Measurements from ENCODE around the gene DHRSX.
"Not testable (repeated sequence)": the region's sequence is repeated elsewhere in the genome, so short reads cannot be mapped to it uniquely, and the experiment has no call there.

The DHRSX gene

GRCh38 chrX:2474963-2475726, 25.6 kb downstream of the DHRSX start:
- FAIRE-seq (no peak), DNase-seq (ENCODE audit: low spot score) (no peak)

DNA sequence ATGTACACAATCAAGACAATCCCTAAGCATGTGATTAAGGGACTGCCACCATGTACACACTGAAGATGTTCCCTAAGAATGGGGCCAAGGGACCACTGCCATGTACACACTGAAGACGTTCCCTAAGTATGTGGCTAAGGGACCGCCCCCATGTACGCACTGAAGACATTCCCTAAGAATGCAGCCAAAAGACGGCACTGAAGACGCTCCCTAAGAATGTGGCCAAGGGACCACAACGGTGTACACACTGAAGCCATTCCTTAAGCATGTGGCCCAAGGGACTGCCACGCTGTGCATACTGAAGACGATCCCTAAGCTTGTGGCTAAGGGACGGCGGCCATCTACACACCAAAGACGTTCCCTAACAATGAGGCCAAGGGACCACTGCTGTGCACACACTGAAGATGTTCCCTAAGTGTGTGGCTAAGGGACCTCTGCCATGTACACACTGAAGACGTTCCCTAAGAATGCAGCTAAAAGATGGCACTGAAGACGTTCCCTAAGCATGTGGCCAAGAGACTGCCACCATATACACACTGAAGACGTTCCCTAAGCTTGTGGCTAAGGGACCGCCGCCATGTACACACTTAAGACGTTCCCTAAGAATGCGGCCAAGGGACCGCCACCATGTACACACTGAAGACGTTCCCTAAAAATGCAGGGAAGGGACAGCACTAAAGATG, 26.4 kb downstream of the DHRSX start:
- no peak for FAIRE-seq

DNA sequence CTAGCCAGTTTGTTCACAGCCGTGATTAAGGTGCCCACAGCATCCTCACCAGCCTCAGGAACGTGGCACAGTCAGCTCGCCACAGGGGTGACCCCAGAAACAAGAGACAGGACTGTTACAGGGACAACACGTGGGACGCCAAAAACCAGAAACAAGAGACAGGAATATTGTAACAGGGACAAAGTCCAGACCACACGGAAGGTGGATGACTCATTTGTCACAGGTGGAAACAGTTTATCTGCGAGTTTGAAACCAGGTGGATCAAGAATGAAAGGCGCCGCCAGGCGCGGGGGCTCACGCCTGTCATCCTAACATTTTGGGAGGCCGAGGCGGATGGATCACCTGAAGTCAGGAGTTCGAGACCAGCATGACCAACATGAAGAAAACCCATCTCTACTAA, 27.7 kb downstream of the DHRSX start:
- DNase-seq (ENCODE audit: low spot score); FAIRE-seq: not testable (repeated sequence)

More for the DNA sequence above, 26.4 kb downstream of the DHRSX start:
- no peak for DNase-seq (ENCODE audit: low spot score)

DNA sequence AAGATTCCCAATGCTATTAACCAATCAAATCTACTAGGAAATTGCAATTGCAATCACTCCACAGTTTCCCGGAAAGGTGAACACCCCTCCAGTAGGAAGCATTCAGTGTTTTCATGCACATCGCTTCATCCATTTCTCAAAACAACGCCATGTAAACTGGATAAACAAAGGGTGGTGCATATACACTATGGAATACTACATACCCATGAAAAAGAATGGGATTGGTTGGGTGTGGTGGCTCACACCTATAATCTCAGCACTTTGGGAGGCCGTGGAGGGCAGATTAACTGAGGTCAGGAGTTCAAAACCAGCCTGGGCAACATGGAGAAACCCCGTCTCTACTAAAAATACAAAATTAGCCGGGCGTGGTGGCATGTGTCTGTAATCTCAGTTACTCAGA, 29.1 kb downstream of the DHRSX start:
- DNase-seq (ENCODE audit: low spot score) (no peak), FAIRE-seq (no peak)

DNA sequence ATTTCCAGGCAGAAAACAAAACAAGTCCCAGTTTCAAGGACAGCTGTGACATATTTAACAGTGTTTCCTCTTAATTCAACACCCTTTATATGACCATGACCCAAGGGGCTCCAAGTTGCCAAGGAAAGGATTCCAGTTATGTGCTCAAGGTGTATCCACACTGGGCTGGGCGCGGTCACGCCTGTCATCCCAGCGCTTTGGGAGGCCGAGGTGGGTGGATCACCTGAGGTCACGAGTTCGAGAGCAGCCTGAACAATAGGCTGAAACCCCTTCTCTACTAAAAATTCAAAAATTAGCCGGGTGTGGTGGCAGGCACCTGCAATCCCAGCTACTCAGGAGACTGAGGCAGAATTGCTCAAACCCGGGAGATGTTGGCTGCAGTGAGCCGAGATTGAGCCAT, 29.6 kb downstream of the DHRSX start:
- DNase-seq (ENCODE audit: low spot score); FAIRE-seq: not testable (repeated sequence)

GRCh38 chrX:2469852-2470251, 30.9 kb downstream of the DHRSX start:
- not testable (repeated sequence) for FAIRE-seq; DNase-seq (ENCODE audit: low spot score)

DNA sequence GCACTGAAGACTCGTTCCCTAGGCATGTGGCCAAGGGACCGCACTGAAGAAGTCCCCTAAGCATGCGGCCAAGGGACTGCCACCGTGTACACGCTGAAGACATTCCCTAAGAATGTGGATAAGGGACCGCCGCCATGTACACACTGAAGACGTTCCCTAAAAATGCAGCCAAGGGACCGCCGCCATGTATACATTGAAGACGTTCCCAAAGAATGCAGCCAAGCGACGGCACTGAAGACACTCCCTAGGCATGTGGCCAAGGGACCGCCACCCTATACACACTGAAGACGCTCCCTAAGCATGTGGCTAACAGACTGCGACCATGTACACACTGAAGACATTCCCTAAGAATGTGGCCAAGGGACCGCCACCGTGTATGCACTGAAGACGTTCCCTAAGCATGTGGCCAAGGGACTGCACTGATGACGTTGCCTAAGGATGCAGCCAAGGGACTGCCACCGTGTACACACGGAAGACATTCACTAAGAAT, 31.5 kb downstream of the DHRSX start:
- no peak for DNase-seq (ENCODE audit: low spot score)
- no peak for FAIRE-seq

GRCh38 chrX:2468261-2469195, 32.2 kb downstream of the DHRSX start:
- DNase-seq (ENCODE audit: low spot score): no peak
- FAIRE-seq: no peak

DNA sequence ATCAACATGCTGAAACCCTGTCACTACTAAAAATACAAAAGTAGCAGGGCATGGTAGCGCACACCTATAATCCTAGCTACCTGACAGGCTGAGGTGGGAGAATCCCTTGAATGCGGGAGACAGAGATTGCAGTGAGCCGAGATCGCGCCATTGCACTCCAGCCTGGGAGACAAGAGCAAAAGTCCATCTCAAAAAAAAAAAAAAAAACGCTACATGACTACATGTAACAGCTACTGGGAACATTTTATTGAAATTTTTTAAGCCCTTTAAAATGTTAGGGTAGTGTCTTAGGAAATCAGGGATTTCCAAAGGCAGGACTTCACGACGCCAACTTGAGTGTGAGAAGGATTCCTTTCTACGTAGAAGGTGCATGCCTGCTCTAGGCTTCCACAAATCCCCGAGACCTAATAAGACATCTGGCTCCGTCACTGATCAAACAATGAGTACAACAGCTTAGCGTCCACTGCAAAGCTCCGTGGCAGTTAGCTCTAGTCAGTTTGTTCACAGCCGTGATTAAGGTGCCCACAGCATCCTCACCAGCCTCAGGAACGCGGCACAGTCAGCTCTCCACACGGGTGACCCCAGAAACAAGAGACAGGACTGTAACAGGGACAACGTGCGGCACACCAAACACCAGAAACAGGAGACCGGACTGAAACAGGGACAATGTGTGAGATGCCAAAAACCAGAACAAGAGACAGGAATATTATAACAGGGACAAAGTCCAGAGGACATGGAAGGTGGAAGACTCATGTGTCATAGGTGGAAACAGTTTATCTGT, 33.7 kb downstream of the DHRSX start:
- DNase-seq (ENCODE audit: low spot score) (no peak), FAIRE-seq (no peak)

- FAIRE-seq: peak; percentile 35
These were observed 36.1 kb downstream of the DHRSX start for GRCh38 chrX:2464677-2465166.

DNA sequence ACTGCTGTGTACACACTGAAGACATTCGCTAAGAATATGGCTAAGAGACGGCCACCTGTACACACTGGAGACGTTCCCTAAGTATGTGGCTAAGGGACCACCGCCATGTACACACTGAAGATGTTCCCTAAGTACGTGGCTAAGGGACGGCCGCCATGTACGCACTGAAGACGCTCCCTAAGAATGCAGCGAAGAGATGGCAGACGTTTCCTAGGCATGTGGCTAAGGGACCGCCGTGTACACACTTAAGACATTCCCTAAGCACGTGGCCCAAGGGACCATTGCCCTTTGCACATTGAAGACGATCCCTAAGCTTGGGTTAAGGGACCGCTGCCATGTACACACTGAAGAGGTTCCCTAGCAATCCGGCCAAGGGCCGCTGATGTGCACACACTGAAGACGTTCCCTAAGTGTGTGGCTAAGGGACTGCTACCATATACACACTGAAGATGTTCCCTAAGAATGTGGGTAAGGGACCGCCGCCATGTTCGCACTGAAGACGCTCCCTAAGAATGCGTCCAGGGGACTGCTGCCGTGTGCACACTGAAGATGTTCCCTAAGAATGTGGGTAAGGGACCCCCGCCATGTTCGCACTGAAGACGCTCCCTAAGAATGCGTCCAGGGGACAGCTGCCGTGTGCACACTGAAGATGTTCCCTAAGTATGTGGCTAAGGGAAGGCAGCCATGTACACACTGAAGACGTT, 36.7 kb downstream of the DHRSX start:
- DNase-seq (ENCODE audit: low spot score): peak; percentile 94

More at GRCh38 chrX:2464677-2465166, 36.1 kb downstream of the DHRSX start:
- DNase-seq (ENCODE audit: low spot score): peak; percentile 93

GRCh38 chrX:2463481-2463880, 37.3 kb downstream of the DHRSX start:
- DNase-seq (ENCODE audit: low spot score): peak; percentile 85
- peak; percentile 82 for FAIRE-seq

More for the DNA sequence above, 36.7 kb downstream of the DHRSX start:
- FAIRE-seq: no peak

DNA sequence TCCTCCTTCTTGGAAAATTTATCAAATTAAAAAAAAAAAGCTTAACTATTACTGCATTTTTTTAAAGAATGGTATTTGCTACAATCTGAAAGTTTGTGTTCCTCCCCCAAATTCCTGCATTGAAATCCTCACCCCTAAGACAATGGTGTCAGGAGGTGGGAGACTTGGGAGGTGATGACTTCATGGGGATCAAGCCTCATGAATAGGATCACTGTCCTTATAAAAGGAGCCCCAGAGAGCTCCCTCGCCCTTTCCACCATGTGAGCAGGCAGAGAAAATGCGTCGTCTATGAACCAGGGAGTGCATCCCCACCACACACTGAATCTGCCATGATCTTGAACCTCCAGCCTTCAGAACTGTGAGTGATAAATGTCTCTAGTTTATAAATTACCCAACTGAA, 38.0 kb downstream of the DHRSX start:
- FAIRE-seq: no peak
- no peak for DNase-seq (ENCODE audit: low spot score)

GRCh38 chrX:2462074-2462473, 38.7 kb downstream of the DHRSX start:
- no peak for DNase-seq (ENCODE audit: low spot score)
- FAIRE-seq: no peak

DNA sequence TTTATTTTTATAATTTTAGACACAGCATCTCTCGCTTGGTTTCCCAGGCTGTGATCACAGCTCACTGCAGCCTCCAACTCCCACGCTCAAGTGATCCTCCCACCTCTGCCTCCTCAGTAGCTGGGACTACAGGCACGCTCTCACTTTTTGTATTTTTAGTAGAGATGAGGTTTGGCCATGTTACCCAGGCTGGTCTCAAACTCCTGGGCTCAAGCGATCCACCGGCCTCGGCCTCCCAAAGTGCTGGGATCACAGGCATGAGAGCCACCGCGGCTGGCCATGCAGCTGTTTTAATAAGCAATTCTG, 39.1 kb downstream of the DHRSX start:
- FAIRE-seq: no peak
- DNase-seq (ENCODE audit: low spot score): no peak

GRCh38 chrX:2460821-2461710, 39.7 kb downstream of the DHRSX start:
- DNase-seq (ENCODE audit: low spot score); FAIRE-seq: not testable (repeated sequence)

DNA sequence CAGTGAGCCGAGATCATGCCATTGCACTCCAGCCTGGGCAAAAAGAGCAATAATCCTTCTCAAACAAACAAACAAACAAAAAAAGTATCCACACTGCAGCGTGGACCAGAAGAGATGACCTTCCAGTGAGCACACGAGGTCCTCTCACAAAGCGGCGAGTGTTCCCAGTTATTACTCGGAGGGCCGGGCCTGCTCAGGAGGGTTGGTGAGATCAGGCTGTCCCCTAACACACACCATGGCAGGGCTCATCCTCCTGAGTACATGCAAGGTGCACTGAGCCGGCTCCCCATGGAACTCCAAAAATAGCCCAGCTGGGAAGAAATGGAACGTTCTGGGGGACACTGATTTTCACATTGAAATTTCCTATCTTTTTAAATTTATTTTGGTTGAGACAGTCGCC, 40.7 kb downstream of the DHRSX start:
- not testable (repeated sequence) for FAIRE-seq; DNase-seq (ENCODE audit: low spot score)

- FAIRE-seq (no peak), DNase-seq (ENCODE audit: low spot score) (no peak)
These were observed 42.5 kb downstream of the DHRSX start for GRCh38 chrX:2458309-2458708.

Data from RCC 7860 (cell line).